H1 (cell line): ENCODE data around the gene CCDC197. TPM values are rescaled to one million over a fixed set of nuclear protein-coding genes. Genes with fewer than 3 reads are reported as not detected.
A peak's percentile ranks its signal among the peaks of the same experiment; 100 is the strongest.

Source experiments
- CTCF ChIA-PET: fragments of 300-600 bp; sonication (Branson Sonifier 250); formaldehyde crosslinking; loops from one replicate; lab custom pipeline; 2021; ENCODE audit not compliant: partially characterized antibody; lab: Charles Lee
- POLR2A ChIA-PET: fragments of 300-600 bp; sonication (Branson Sonifier 250); formaldehyde crosslinking; loops from one replicate; lab custom pipeline; 2021; ENCODE audit warnings: inconsistent platforms; ENCODE audit not compliant: partially characterized antibody; lab: Charles Lee
- DNase-seq, 2 experiments: peaks; one replicate each; pipeline versions ENCODE4 v3.0.0 to v3.0.0-alpha.2; 2010 to 2022; ENCODE audit warnings: low spot score in 2 of 2, low read depth in 1 of 2, mixed read lengths in 1 of 2
- FAIRE-seq: peaks from 2 replicates; lab custom pipeline; 2011; peaks lifted over from hg19 to GRCh38; lab: Jason Lieb, UNC
- H2AFZ ChIP-seq: 2 replicates; pipeline ENCODE4 v1.8.1; 2012; ENCODE audit warnings: low read length, inconsistent platforms
- H2AK5ac ChIP-seq: 2 replicates; pipeline ENCODE4 v1.6.1; 2013; ENCODE audit warnings: low read depth, low read length
- H2BK120ac ChIP-seq: replicated peaks from 2 replicates; pipeline ENCODE3; 2013; ENCODE audit warnings: low read depth, low read length, inconsistent platforms
- H2BK12ac ChIP-seq: 2 replicates; pipeline ENCODE4 v1.6.1; 2013; ENCODE audit warnings: low read depth, low read length
- H2BK15ac ChIP-seq: 2 replicates; pipeline ENCODE4 v1.6.1; 2013; ENCODE audit warnings: low read length
- H2BK20ac ChIP-seq: 2 replicates; pipeline ENCODE4 v1.6.1; 2013; ENCODE audit warnings: low read length
- H2BK5ac ChIP-seq: 2 replicates; pipeline ENCODE4 v1.6.1; 2013; ENCODE audit warnings: low read depth, low read length
- H3K14ac ChIP-seq: 2 replicates; pipeline ENCODE4 v1.6.1; 2013; ENCODE audit warnings: inconsistent platforms; ENCODE audit not compliant: insufficient read length
- H3K18ac ChIP-seq: 2 replicates; pipeline ENCODE4 v1.6.1; 2013; ENCODE audit warnings: low read length; ENCODE audit errors: extremely low read depth
- H3K23ac ChIP-seq: 2 replicates; pipeline ENCODE4 v1.6.1; 2013; ENCODE audit warnings: inconsistent platforms; ENCODE audit not compliant: insufficient read length
- H3K23me2 ChIP-seq: 2 replicates; pipeline ENCODE4 v1.6.1; 2013; ENCODE audit warnings: low read depth, low read length
- H3K27ac ChIP-seq: 2 replicates; pipeline ENCODE4 v1.6.1; 2011; ENCODE audit warnings: low read depth, low read length, inconsistent platforms
- H3K27me3 ChIP-seq, 4 experiments: replicated peaks in 1 of 4; 1 replicate in 1 of 4; 2 replicates in 3 of 4; pipeline versions ENCODE4 v1.6.1 to v1.8.1; 2011 to 2013; ENCODE audit warnings: low read length in 3 of 4, mild to moderate bottlenecking in 3 of 4, inconsistent platforms in 2 of 4, mixed read lengths in 2 of 4, moderate library complexity in 1 of 4; ENCODE audit not compliant: control insufficient read depth in 3 of 4, insufficient read depth in 3 of 4; ENCODE audit errors: extremely low read depth in 1 of 4
- H3K36me3 ChIP-seq, 4 experiments: 2 replicates each; pipeline versions ENCODE4 v1.6.1 to v1.8.1; 2011 to 2013; ENCODE audit warnings: mild to moderate bottlenecking in 4 of 4, low read length in 3 of 4, moderate library complexity in 2 of 4, control low read depth in 1 of 4, inconsistent platforms in 1 of 4; ENCODE audit not compliant: insufficient read depth in 4 of 4, control insufficient read depth in 2 of 4
- H3K4ac ChIP-seq: replicated peaks from 2 replicates; pipeline ENCODE3; 2013; ENCODE audit warnings: low read length, low read depth, mixed read lengths, inconsistent platforms; ENCODE audit not compliant: insufficient read length
- H3K4me1 ChIP-seq, 4 experiments: replicated peaks in 1 of 4; 1 replicate in 1 of 4; 2 replicates in 3 of 4; pipeline versions ENCODE4 v1.6.1 to v1.8.1; 2011 to 2013; ENCODE audit warnings: low read length in 3 of 4, inconsistent platforms in 2 of 4, mixed read lengths in 1 of 4; ENCODE audit not compliant: insufficient read depth in 4 of 4, control insufficient read depth in 3 of 4
- H3K4me2 ChIP-seq, 2 experiments: 2 replicates each; pipeline versions ENCODE4 v1.6.1 to v1.8.1; 2011 to 2013; ENCODE audit warnings: low read depth in 2 of 2, low read length in 2 of 2, control low read depth in 1 of 2, inconsistent platforms in 1 of 2, mild to moderate bottlenecking in 1 of 2; ENCODE audit not compliant: insufficient read depth in 1 of 2
- H3K4me3 ChIP-seq, 4 experiments: fragments of 200-600, 300-600 bp in 1 of 4; sonication (generic), shearing (Covaris generic), sonication (Bioruptor Twin) in 1 of 4; 2 replicates each; pipeline versions ENCODE4 v1.5.1 to v1.8.1; 2011 to 2016; ENCODE audit warnings: low read length in 4 of 4, low read depth in 3 of 4, control low read depth in 2 of 4, inconsistent platforms in 2 of 4, mild to moderate bottlenecking in 2 of 4, mixed read lengths in 1 of 4, moderate library complexity in 1 of 4; ENCODE audit not compliant: insufficient read depth in 2 of 4; ENCODE audit errors: extremely low read depth in 1 of 4
- H3K56ac ChIP-seq: replicated peaks from 2 replicates; pipeline ENCODE3; 2013; ENCODE audit warnings: low read depth, mild to moderate bottlenecking, mixed read lengths, low read length, inconsistent platforms; ENCODE audit not compliant: insufficient read length
- H3K79me1 ChIP-seq: 2 replicates; pipeline ENCODE4 v1.6.1; 2013; ENCODE audit warnings: low read depth, low read length, control low read depth
- H3K79me2 ChIP-seq, 2 experiments: 2 replicates each; pipeline versions ENCODE4 v1.6.1 to v1.8.1; 2012 to 2013; ENCODE audit warnings: low read length in 2 of 2, mild to moderate bottlenecking in 2 of 2, inconsistent platforms in 1 of 2; ENCODE audit not compliant: insufficient read depth in 2 of 2, control insufficient read depth in 1 of 2
- H3K9ac ChIP-seq, 4 experiments: replicated peaks in 1 of 4; 1 replicate in 1 of 4; 2 replicates in 3 of 4; pipeline versions ENCODE4 v1.6.1 to v1.8.1; 2011 to 2013; ENCODE audit warnings: low read depth in 3 of 4, low read length in 3 of 4, control low read depth in 2 of 4, mild to moderate bottlenecking in 2 of 4, moderate library complexity in 2 of 4, inconsistent platforms in 1 of 4; ENCODE audit errors: extremely low read depth in 1 of 4
- H3K9me3 ChIP-seq, 2 experiments: 2 replicates each; pipeline versions ENCODE4 v1.6.1 to v1.8.1; 2012 to 2013; ENCODE audit warnings: mild to moderate bottlenecking in 2 of 2, moderate library complexity in 2 of 2, control low read depth in 1 of 2, inconsistent platforms in 1 of 2, low read depth in 1 of 2, low read length in 1 of 2, mixed read lengths in 1 of 2; ENCODE audit not compliant: insufficient read depth in 2 of 2
- H4K20me1 ChIP-seq, 2 experiments: replicated peaks in 1 of 2; 2 replicates each; pipeline versions ENCODE3 to v1.8.1; 2011 to 2013; ENCODE audit warnings: inconsistent platforms in 2 of 2, low read length in 2 of 2, mild to moderate bottlenecking in 1 of 2; ENCODE audit not compliant: insufficient read depth in 2 of 2, control insufficient read depth in 1 of 2
- H4K5ac ChIP-seq: 2 replicates; pipeline ENCODE4 v1.6.1; 2013; ENCODE audit warnings: low read length, low read depth, mixed read lengths, inconsistent platforms; ENCODE audit not compliant: insufficient read length
- H4K8ac ChIP-seq: 2 replicates; pipeline ENCODE4 v1.8.0; 2013; ENCODE audit warnings: mild to moderate bottlenecking, moderate library complexity, low read length, inconsistent platforms; ENCODE audit not compliant: insufficient read depth; ENCODE audit errors: extremely low read depth
- H4K91ac ChIP-seq: replicated peaks from 2 replicates; pipeline ENCODE3; 2013; ENCODE audit warnings: low read length, mixed read lengths, inconsistent platforms; ENCODE audit not compliant: insufficient read length
- KDM1A ChIP-seq: fragments of 200-600, 300-600 bp; sonication (generic); IDR thresholded peaks from 2 replicates; pipeline ENCODE4 v1.7.1; 2016; ENCODE audit warnings: mild to moderate bottlenecking, low read length, borderline replicate concordance
- RXRA ChIP-seq: IDR thresholded peaks from 2 replicates; pipeline ENCODE4 v1.6.1; 2011; ENCODE audit warnings: low read depth, mild to moderate bottlenecking, low read length, moderate library complexity; ENCODE audit not compliant: insufficient read depth
- WGBS, 2 experiments: shearing (Covaris generic) in 1 of 2; methylation state at CpG; one replicate each; pipeline versions ENCODE4 v1.1.6 to v1.1.7; 2013 to 2015; ENCODE audit warnings: low lambda C conversion rate in 2 of 2, mixed read lengths in 2 of 2, inconsistent platforms in 1 of 2, low coverage in 1 of 2, missing lambda C conversion rate in 1 of 2; ENCODE audit not compliant: insufficient replicate concordance in 2 of 2, insufficient coverage in 1 of 2, insufficient read length in 1 of 2; ENCODE audit errors: extremely low coverage in 1 of 2, missing lambda C conversion rate in 1 of 2; 5-methylcytosine and 5-hydroxymethylcytosine counted together
- polyA plus RNA-seq, 7 experiments: library from polyadenylated mRNA; depleted of rRNA in 3 of 7; stranded (reverse) in 5 of 7; unstranded in 2 of 7; fragments of >200 nt in 5 of 7; fragments of 200-250 nt in 2 of 7; gene quantifications; 1 replicate in 5 of 7; 2 replicates in 1 of 7; 4 replicates in 1 of 7; pipeline versions ENCODE4 v1.2.1 to v1.2.3, GENCODE V29; 2011 to 2013; ENCODE audit warnings: missing spikeins in 2 of 7, mixed read lengths in 2 of 7
- total RNA-seq: library from RNA; stranded (reverse); fragmentation: NEBNext Ultra II Directional; extraction: Animal tissue kit (Norgen Biotek cat#: 25700); gene quantifications from 2 replicates; pipeline ENCODE4 v1.2.1, GENCODE V29; 2021

Gene CCDC197
- total and polyA plus RNA-seq, 2 of the 8 experiments (the other 6 are each of a cell fraction or from before 2014, with no cell fraction given), result not detected

GRCh38 chr14:93958567-93959238 is 38.4 kb upstream of the CCDC197 start:
- Histone ChIP-seq H2AFZ (no peak overlapping the region), H3K4me1 (peaks cover 0 to 15% (median 8%) of the 10 kb centered on the region in 4 experiments; a peak in 5 of 7 replicates), H4K91ac (peak overlapping the region; percentile 62), H2BK5ac (0 out of 2 replicates have a peak overlapping the region, but pooled peaks have one; percentile 13), H3K23me2 (no peaks in the 10 kb centered on the region), H3K4me3 (no peak overlapping the region), H3K79me1 (no peaks in the 10 kb centered on the region), H2BK120ac (no peak overlapping the region), H3K18ac (peak overlapping the region; percentile 39; the same call in 1 of the 2 replicates), H4K5ac (no peak overlapping the region), H2BK20ac (no peak overlapping the region), H2BK15ac (peak overlapping the region; percentile 8; the same call in 1 of the 2 replicates), H3K56ac (no peak overlapping the region), H2AK5ac (peak overlapping the region; percentile 71; the same call in 1 of the 2 replicates), H3K79me2 (no peaks in the 10 kb centered on the region), H3K27ac (no peak overlapping the region; the same call in 1 of the 2 replicates), H3K9me3 (no peaks in the 10 kb centered on the region), H3K4ac (peak overlapping the region; percentile 49), H4K20me1 (no peaks in the 10 kb centered on the region), H2BK12ac (0 out of 2 replicates have a peak overlapping the region, but pooled peaks have one; percentile 80), H4K8ac (no peak overlapping the region; the same call in 1 of the 2 replicates), H3K14ac (no peak overlapping the region), H3K9ac (no peak overlapping the region; a peak in 1 of 7 replicates), H3K27me3 (peaks cover 0 to 1% (median 0%) of the 10 kb centered on the region in 4 experiments; a peak in 1 of 7 replicates), H3K23ac (no peak overlapping the region), H3K4me2 (peak overlapping the region in 1 of 2 experiments; percentile 26; a peak in 1 of 4 replicates), H3K36me3 (no peaks in the 10 kb centered on the region)
- WGBS, 2 experiments, result 92% methylated on average over 7 of the region's 7 CpGs; no CpG with 5 or more reads in 1 of the 2 experiments
- CTCF ChIA-PET, result interaction anchor here (0.8 to 8.0 kb wide), 9 partner anchors 12 to 178 kb away, joined by 3 to 37 read pairs (median 6); no protein-coding TSS in a partner anchor
- POLR2A ChIA-PET, result no interaction called here
- no peak for FAIRE-seq
- DNase-seq, result no peak
- no peak for TF ChIP-seq RXRA
- 0 out of 2 replicates have a peak, but pooled peaks have one; percentile 63 for TF ChIP-seq KDM1A
